HEK293T (cell line): Measurements from ENCODE around the gene SBNO2.

Source experiments
- ARNT ChIP-seq: fragments of 450-650 bp; IDR thresholded peaks from 2 replicates; pipeline ENCODE4 v1.6.1; 2017; ENCODE audit warnings: mild to moderate bottlenecking
- FOXM1 ChIP-seq: fragments of 450-650 bp; IDR thresholded peaks from 2 replicates; pipeline ENCODE4 v1.6.1; 2017; ENCODE audit warnings: mild to moderate bottlenecking, borderline replicate concordance
- L3MBTL2 ChIP-seq: fragments of 450-650 bp; conservative IDR thresholded peaks from 2 replicates; pipeline ENCODE4 v1.6.1; 2016; ENCODE audit warnings: mild to moderate bottlenecking
- LEF1 ChIP-seq: fragments of 450-650 bp; IDR thresholded peaks from 2 replicates; pipeline ENCODE4 v1.6.1; 2017; ENCODE audit warnings: mild to moderate bottlenecking, borderline replicate concordance
- NFRKB ChIP-seq: fragments of 450-650 bp; IDR thresholded peaks from 2 replicates; pipeline ENCODE4 v1.6.1; 2016; ENCODE audit warnings: mild to moderate bottlenecking, moderate library complexity
- TARDBP ChIP-seq: fragments of 450-650 bp; IDR thresholded peaks from 2 replicates; pipeline ENCODE4 v1.6.1; 2016

- TF ChIP-seq TARDBP (no peak), L3MBTL2 (no peak), FOXM1 (no peak), NFRKB (no peak), ARNT (no peak), LEF1 (no peak)
Observed at GRCh38 chr19:1206864-1207450, 32.9 kb upstream of the SBNO2 start.
